ENCODE data around the gene ZMIZ1. TPM values are rescaled to one million over a fixed set of nuclear protein-coding genes. Genes with fewer than 3 reads are reported as not detected.

ZMIZ1 gene
- polyA plus RNA-seq, 1 donor from 2014 or later = 26.8 TPM

DNA sequence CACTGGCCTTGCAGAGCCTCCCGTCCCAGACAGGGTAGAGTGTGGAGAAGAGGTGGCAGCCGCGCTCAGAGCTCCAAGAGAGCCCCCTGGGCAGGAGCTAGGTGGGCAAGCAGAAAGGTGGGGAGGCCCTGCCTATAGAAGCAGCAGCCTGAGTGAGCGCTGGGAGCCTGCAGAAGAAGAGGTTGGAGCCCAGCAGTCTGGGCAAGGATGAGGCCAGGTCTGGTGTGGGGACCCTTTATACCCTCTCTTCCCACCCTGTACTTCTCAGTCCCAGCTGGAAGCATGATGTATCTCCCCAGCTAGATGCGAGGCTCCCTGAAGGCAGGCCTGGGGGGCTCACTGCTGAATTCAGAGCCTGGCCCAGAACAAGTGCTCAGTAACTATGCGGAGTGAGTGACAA lies 44.5 kb upstream of the ZMIZ1 start:
- H3K4me2 ChIP-seq (ENCODE audit: low read length) = no peak overlapping the region
- no peaks in the 10 kb centered on the region for H3K27me3 ChIP-seq (ENCODE audit: insufficient read depth, low read depth, low read length)
- no peaks in the 10 kb centered on the region for H3K9me3 ChIP-seq (ENCODE audit: low read length)
- no peaks in the 10 kb centered on the region for H4K20me1 ChIP-seq (ENCODE audit: insufficient read depth)
- H2AFZ ChIP-seq (ENCODE audit: low read depth, low read length) = no peak overlapping the region
- no peak for TF ChIP-seq POLR2AphosphoS5 (IDR thresholded peaks at IDR 0.05)
- TF ChIP-seq, protein P1, sequence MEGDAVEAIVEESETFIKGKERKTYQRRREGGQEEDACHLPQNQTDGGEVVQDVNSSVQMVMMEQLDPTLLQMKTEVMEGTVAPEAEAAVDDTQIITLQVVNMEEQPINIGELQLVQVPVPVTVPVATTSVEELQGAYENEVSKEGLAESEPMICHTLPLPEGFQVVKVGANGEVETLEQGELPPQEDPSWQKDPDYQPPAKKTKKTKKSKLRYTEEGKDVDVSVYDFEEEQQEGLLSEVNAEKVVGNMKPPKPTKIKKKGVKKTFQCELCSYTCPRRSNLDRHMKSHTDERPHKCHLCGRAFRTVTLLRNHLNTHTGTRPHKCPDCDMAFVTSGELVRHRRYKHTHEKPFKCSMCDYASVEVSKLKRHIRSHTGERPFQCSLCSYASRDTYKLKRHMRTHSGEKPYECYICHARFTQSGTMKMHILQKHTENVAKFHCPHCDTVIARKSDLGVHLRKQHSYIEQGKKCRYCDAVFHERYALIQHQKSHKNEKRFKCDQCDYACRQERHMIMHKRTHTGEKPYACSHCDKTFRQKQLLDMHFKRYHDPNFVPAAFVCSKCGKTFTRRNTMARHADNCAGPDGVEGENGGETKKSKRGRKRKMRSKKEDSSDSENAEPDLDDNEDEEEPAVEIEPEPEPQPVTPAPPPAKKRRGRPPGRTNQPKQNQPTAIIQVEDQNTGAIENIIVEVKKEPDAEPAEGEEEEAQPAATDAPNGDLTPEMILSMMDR (IDR thresholded peaks at IDR 0.05; ENCODE audit: poor library complexity, severe bottlenecking) = no peak
- no peak for TF ChIP-seq RAD21 (conservative IDR thresholded peaks at IDR 0.05)
- no peak for TF ChIP-seq REST (IDR thresholded peaks at IDR 0.05; ENCODE audit: borderline replicate concordance)
- no peaks in the 10 kb centered on the region for H3K9me2 ChIP-seq (ENCODE audit: insufficient read depth, low read length)
- H3K79me2 ChIP-seq (replicated peaks; ENCODE audit: insufficient read depth, low read length) = no peaks in the 10 kb centered on the region
- no peak overlapping the region for H3K27ac ChIP-seq (ENCODE audit: low read length)
- no peaks in the 10 kb centered on the region for H3F3A ChIP-seq (ENCODE audit: insufficient read depth, low read length, poor library complexity, severe bottlenecking)
- no peak overlapping the region for H3K4me3 ChIP-seq (ENCODE audit: low read length)
- no peaks in the 10 kb centered on the region for H3K36me3 ChIP-seq (ENCODE audit: insufficient read depth, low read length)
- H3K9ac ChIP-seq (ENCODE audit: low read length) = no peak overlapping the region

GRCh38 chr10:79024720-79025198 lies 44.0 kb upstream of the ZMIZ1 start:
- peak overlapping the region; percentile 45 for H3K9ac ChIP-seq (ENCODE audit: low read length)
- TF ChIP-seq EZH2 (IDR thresholded peaks at IDR 0.05; ENCODE audit: borderline replicate concordance, insufficient read depth, low read length, poor library complexity, severe bottlenecking) = no peak

DNA sequence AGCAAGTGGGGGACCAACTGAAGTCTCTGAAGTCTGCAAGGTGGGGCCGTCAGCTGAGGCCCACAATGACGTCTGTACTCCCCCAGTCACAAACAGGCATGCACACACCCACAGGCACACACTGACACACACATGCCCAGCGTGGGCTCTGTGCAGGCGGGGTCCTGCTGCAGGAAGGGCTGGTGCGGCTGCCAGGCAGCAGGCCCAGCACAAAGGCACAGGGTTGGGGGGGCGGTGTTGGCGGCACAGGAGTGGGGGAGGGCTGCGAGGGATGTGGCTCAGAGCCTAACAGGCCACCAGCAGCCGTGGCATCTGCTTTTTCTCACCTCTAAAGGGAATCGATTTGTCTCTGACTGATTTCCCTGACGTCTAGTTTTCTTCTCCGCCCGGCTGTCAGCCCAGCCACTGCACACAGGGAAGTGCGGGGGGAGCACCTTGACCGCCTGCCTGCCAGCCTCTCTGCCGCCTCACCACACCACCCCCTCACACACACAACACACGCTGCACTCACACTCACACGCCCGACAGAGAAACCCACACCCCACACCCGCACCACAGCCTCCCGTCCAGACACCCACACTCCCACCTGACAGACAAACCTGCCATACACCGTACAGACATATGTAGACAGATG lies 43.5 kb upstream of the ZMIZ1 start:
- Histone ChIP-seq H3K36me3 (ENCODE audit: insufficient read depth, low read length) (no peaks in the 10 kb centered on the region), H3F3A (ENCODE audit: insufficient read depth, low read length, poor library complexity, severe bottlenecking) (no peaks in the 10 kb centered on the region), H2AFZ (ENCODE audit: low read depth, low read length) (peak overlapping the region; percentile 58), H3K27ac (ENCODE audit: low read length) (peak overlapping the region; percentile 47), H3K9me3 (ENCODE audit: low read length) (no peaks in the 10 kb centered on the region), H3K79me2 (replicated peaks; ENCODE audit: insufficient read depth, low read length) (no peaks in the 10 kb centered on the region), H3K9me2 (ENCODE audit: insufficient read depth, low read length) (no peaks in the 10 kb centered on the region), H3K4me3 (ENCODE audit: low read length) (no peak overlapping the region), H4K20me1 (ENCODE audit: insufficient read depth) (no peaks in the 10 kb centered on the region), H3K4me2 (ENCODE audit: low read length) (no peak overlapping the region), H3K27me3 (ENCODE audit: insufficient read depth, low read depth, low read length) (no peaks in the 10 kb centered on the region), H3K9ac (ENCODE audit: low read length) (peak overlapping the region; percentile 45)
- no peak for TF ChIP-seq RAD21 (conservative IDR thresholded peaks at IDR 0.05)
- TF ChIP-seq REST (IDR thresholded peaks at IDR 0.05; ENCODE audit: borderline replicate concordance) = peak; percentile 34
- TF ChIP-seq, protein P1 (IDR thresholded peaks at IDR 0.05; ENCODE audit: poor library complexity, severe bottlenecking) = no peak
- TF ChIP-seq POLR2AphosphoS5 (IDR thresholded peaks at IDR 0.05) = no peak
- TF ChIP-seq EP300 (conservative IDR thresholded peaks at IDR 0.05; ENCODE audit: poor library complexity, severe bottlenecking) = peak; percentile 21
- no peak for TF ChIP-seq MXI1 (conservative IDR thresholded peaks at IDR 0.05; ENCODE audit: poor library complexity, severe bottlenecking)

More at GRCh38 chr10:79024720-79025198, 44.0 kb upstream of the ZMIZ1 start:
- H3K27me3 ChIP-seq (ENCODE audit: insufficient read depth, low read depth, low read length) = no peaks in the 10 kb centered on the region
- H3K4me3 ChIP-seq (ENCODE audit: low read length) = no peak overlapping the region
- no peak overlapping the region for H3K4me2 ChIP-seq (ENCODE audit: low read length)
- no peaks in the 10 kb centered on the region for H3F3A ChIP-seq (ENCODE audit: insufficient read depth, low read length, poor library complexity, severe bottlenecking)
- H3K36me3 ChIP-seq (ENCODE audit: insufficient read depth, low read length) = no peaks in the 10 kb centered on the region
- H2AFZ ChIP-seq (ENCODE audit: low read depth, low read length) = peak overlapping the region; percentile 58
- H3K79me2 ChIP-seq (replicated peaks; ENCODE audit: insufficient read depth, low read length) = no peaks in the 10 kb centered on the region
- H4K20me1 ChIP-seq (ENCODE audit: insufficient read depth) = no peaks in the 10 kb centered on the region
- H3K27ac ChIP-seq (ENCODE audit: low read length) = peak overlapping the region; percentile 47
- no peaks in the 10 kb centered on the region for H3K9me2 ChIP-seq (ENCODE audit: insufficient read depth, low read length)
- H3K9me3 ChIP-seq (ENCODE audit: low read length) = no peaks in the 10 kb centered on the region
